Smooth muscle cell (in vitro differentiated cells): ENCODE data around the gene ATP10D. TPM values are rescaled to one million over a fixed set of nuclear protein-coding genes. Genes with fewer than 3 reads are reported as not detected.

Experiments
- DNase-seq: peaks from one replicate; lab custom pipeline; 2025; ENCODE audit not compliant: unreplicated experiment; lab: John Stamatoyannopoulos, UW
- H2AFZ ChIP-seq: fragments of 200-600 bp; sonication (generic); 2 replicates; pipeline ENCODE4 v1.6.0; 2016; ENCODE audit warnings: antibody characterized with exemption, low read depth, mild to moderate bottlenecking
- H3F3A ChIP-seq: fragments of 200-600 bp; sonication (generic); 2 replicates; pipeline ENCODE4 v1.6.0; 2017; ENCODE audit warnings: antibody characterized with exemption, low read depth
- H3K27ac ChIP-seq: fragments of 200-600 bp; sonication (generic); 2 replicates; pipeline ENCODE4 v1.5.1; 2016; ENCODE audit warnings: low read depth, mild to moderate bottlenecking
- H3K27me3 ChIP-seq: fragments of 200-600 bp; sonication (generic); 2 replicates; pipeline ENCODE4 v1.6.1; 2016; ENCODE audit warnings: low read depth, mild to moderate bottlenecking
- H3K36me3 ChIP-seq: fragments of 200-600 bp; sonication (generic); 2 replicates; pipeline ENCODE4 v1.5.1; 2016; ENCODE audit warnings: low read depth
- H3K4me1 ChIP-seq: fragments of 200-600 bp; sonication (generic); 2 replicates; pipeline ENCODE4 v1.5.1; 2016; ENCODE audit warnings: low read depth
- H3K4me2 ChIP-seq: fragments of 200-600 bp; sonication (generic); 2 replicates; pipeline ENCODE4 v1.6.0; 2016; ENCODE audit warnings: mild to moderate bottlenecking
- H3K4me3 ChIP-seq: fragments of 200-600 bp; sonication (generic); 2 replicates; pipeline ENCODE4 v1.5.1; 2016; ENCODE audit warnings: mild to moderate bottlenecking
- H3K79me2 ChIP-seq: fragments of 200-600 bp; sonication (generic); 2 replicates; pipeline ENCODE4 v1.6.0; 2016; ENCODE audit warnings: low read depth, mild to moderate bottlenecking
- H3K9ac ChIP-seq: fragments of 200-600 bp; sonication (generic); 2 replicates; pipeline ENCODE4 v1.6.0; 2016; ENCODE audit warnings: low read depth
- H3K9me3 ChIP-seq: fragments of 200-600 bp; sonication (generic); replicated peaks from 2 replicates; pipeline ENCODE4 v1.5.1; 2016; ENCODE audit warnings: low read depth
- H4K20me1 ChIP-seq: fragments of 200-600 bp; sonication (generic); 2 replicates; pipeline ENCODE4 v1.6.0; 2016; ENCODE audit warnings: low read depth
- WGBS: methylation state at CpG from one replicate; pipeline ENCODE4 v1.1.7; 2016; ENCODE audit warnings: low lambda C conversion rate; 5-methylcytosine and 5-hydroxymethylcytosine counted together
- polyA plus RNA-seq: library from polyadenylated mRNA; unstranded; fragments of >200 nt; fragmentation: Nextera tagmentation; extraction: Ambion mirVana; gene quantifications from 2 replicates; pipeline ENCODE4 v1.2.1, GENCODE V29; 2016
- total RNA-seq: library from RNA; depleted of rRNA; stranded (reverse); fragments of >200 nt; gene quantifications from 2 replicates; pipeline ENCODE4 v1.2.3, GENCODE V29; 2014
- TF ChIP-seq, protein P1 (sequence below): fragments of 200-600 bp; sonication (generic); IDR thresholded peaks from 2 replicates; pipeline ENCODE4 v1.5.1; 2017; ENCODE audit warnings: borderline replicate concordance, mild to moderate bottlenecking, antibody characterized with exemption; ENCODE audit not compliant: insufficient read depth, poor library complexity, severe bottlenecking

The ATP10D gene
- total and polyA plus RNA-seq, 2 experiments from 2014 or later = 8.6 to 28.4 TPM

- H3K9ac ChIP-seq = no peak overlapping the region
- no peak for DNase-seq
Measured at GRCh38 chr4:47532658-47533057, 47.6 kb downstream of the ATP10D start.

DNA sequence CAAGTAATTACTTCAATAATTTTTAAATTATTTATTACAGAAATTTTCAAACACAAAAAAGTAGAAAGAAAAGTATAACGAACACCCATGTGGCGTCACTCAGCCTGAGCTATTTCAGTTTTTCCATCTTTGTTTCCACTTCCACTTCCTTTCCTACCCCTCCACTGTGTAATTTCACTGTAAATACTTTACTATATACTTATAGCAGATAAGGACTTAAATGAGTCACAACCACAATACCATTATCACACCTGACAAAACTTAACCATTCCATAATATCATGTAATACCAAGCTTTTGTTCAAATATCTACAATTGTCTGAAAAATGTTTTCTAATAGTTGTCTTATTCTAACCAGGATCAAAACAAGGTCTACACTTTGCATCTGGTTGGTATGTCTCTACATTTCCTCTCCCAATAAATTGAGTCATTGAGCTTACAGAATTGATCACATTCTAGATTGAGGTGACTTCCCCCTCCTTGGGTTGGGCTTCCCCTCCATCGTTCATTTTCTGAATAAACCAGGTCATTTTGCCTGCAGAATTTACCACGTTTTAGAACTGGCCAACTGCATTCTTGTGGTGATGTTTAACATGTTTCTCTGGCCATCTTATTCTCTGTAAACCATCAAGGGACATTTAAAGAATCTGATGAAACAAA, 48.7 kb downstream of the ATP10D start:
- H3K4me2 ChIP-seq = no peak overlapping the region
- DNase-seq = no peak
- no peak overlapping the region for H3K9ac ChIP-seq
- no peak overlapping the region for H3K4me3 ChIP-seq
- H3K27ac ChIP-seq = peak overlapping the region; percentile 6
- H4K20me1 ChIP-seq = no peaks in the 10 kb centered on the region
- no peaks in the 10 kb centered on the region for H3K27me3 ChIP-seq
- H3K9me3 ChIP-seq = no peaks in the 10 kb centered on the region
- H3K36me3 ChIP-seq = no peaks in the 10 kb centered on the region
- no peaks in the 10 kb centered on the region for H3F3A ChIP-seq
- H2AFZ ChIP-seq = no peak overlapping the region
- H3K79me2 ChIP-seq = no peaks in the 10 kb centered on the region
- 60% methylated on average over 4 of the region's 4 CpGs for WGBS
- peaks cover 18% of the 10 kb centered on the region for H3K4me1 ChIP-seq
- TF ChIP-seq, protein P1, sequence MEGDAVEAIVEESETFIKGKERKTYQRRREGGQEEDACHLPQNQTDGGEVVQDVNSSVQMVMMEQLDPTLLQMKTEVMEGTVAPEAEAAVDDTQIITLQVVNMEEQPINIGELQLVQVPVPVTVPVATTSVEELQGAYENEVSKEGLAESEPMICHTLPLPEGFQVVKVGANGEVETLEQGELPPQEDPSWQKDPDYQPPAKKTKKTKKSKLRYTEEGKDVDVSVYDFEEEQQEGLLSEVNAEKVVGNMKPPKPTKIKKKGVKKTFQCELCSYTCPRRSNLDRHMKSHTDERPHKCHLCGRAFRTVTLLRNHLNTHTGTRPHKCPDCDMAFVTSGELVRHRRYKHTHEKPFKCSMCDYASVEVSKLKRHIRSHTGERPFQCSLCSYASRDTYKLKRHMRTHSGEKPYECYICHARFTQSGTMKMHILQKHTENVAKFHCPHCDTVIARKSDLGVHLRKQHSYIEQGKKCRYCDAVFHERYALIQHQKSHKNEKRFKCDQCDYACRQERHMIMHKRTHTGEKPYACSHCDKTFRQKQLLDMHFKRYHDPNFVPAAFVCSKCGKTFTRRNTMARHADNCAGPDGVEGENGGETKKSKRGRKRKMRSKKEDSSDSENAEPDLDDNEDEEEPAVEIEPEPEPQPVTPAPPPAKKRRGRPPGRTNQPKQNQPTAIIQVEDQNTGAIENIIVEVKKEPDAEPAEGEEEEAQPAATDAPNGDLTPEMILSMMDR = no peak

More at GRCh38 chr4:47532658-47533057, 47.6 kb downstream of the ATP10D start:
- no peak overlapping the region for H2AFZ ChIP-seq
- H3K4me1 ChIP-seq = peaks cover 18% of the 10 kb centered on the region
- TF ChIP-seq, protein P1 = no peak
- H3K79me2 ChIP-seq = no peaks in the 10 kb centered on the region
- H3F3A ChIP-seq = no peaks in the 10 kb centered on the region
- no peak overlapping the region for H3K4me3 ChIP-seq
- no peaks in the 10 kb centered on the region for H3K36me3 ChIP-seq
- H3K27ac ChIP-seq = peak overlapping the region; percentile 82
- H3K4me2 ChIP-seq = no peak overlapping the region
- H4K20me1 ChIP-seq = no peaks in the 10 kb centered on the region
- WGBS = 78% methylated on average over 4 of the region's 4 CpGs
- no peaks in the 10 kb centered on the region for H3K27me3 ChIP-seq
- H3K9me3 ChIP-seq = no peaks in the 10 kb centered on the region

- 100% methylated on average over 1 of the region's 1 CpG for WGBS
- H3K4me2 ChIP-seq = no peak overlapping the region
Measured at GRCh38 chr4:47534772-47535171, 49.7 kb downstream of the ATP10D start.

More at GRCh38 chr4:47534772-47535171, 49.7 kb downstream of the ATP10D start:
- no peaks in the 10 kb centered on the region for H3K27me3 ChIP-seq
- H3K36me3 ChIP-seq = no peaks in the 10 kb centered on the region
- H3K79me2 ChIP-seq = no peaks in the 10 kb centered on the region
- H3K4me1 ChIP-seq = peaks cover 18% of the 10 kb centered on the region
- TF ChIP-seq, protein P1 = no peak
- no peak for DNase-seq
- no peaks in the 10 kb centered on the region for H4K20me1 ChIP-seq
- no peak overlapping the region for H2AFZ ChIP-seq
- no peak overlapping the region for H3K27ac ChIP-seq
- H3K9me3 ChIP-seq = no peaks in the 10 kb centered on the region
- no peak overlapping the region for H3K9ac ChIP-seq
- H3F3A ChIP-seq = no peaks in the 10 kb centered on the region
- H3K4me3 ChIP-seq = no peak overlapping the region
